Vagina (tissue), 2 donors: ENCODE data around the gene GNG7. TPM values are rescaled to one million over a fixed set of nuclear protein-coding genes. Genes with fewer than 3 reads are reported as not detected.

Source experiments
- DNase-seq, 2 donors: peaks; one replicate each; pipeline ENCODE4 v3.0.0-alpha.2; 2017; ENCODE audit errors: extremely low spot score in 2 of 2
- H3K27ac ChIP-seq: fragments of 200-600 bp; sonication (generic); one replicate; pipeline ENCODE4 v1.5.1; 2019
- H3K27me3 ChIP-seq: fragments of 200-600 bp; sonication (generic); one replicate; pipeline ENCODE4 v1.5.1; 2019
- H3K36me3 ChIP-seq, 2 donors: fragments of 200-600 bp; sonication (generic); one replicate each; pipeline ENCODE4 v1.5.1; 2017 to 2019
- H3K4me1 ChIP-seq: fragments of 200-600 bp; sonication (generic); one replicate; pipeline ENCODE4 v1.5.1; 2019
- H3K4me3 ChIP-seq, 2 donors: fragments of 200-600 bp; sonication (generic); 1 replicate in 1 of 2; 2 replicates in 1 of 2; pipeline ENCODE4 v1.5.1; 2016 to 2019
- H3K9me3 ChIP-seq: fragments of 200-600 bp; sonication (generic); one replicate; pipeline ENCODE4 v1.5.1; 2019
- POLR2A ChIP-seq, 2 donors: fragments of 450-650 bp; IDR thresholded peaks; one replicate each; pipeline ENCODE4 v1.6.1; 2017; ENCODE audit warnings: antibody characterized with exemption in 2 of 2, mild to moderate bottlenecking in 2 of 2, moderate library complexity in 2 of 2
- POLR2AphosphoS5 ChIP-seq, 2 donors: sonication (generic); formaldehyde crosslinking; IDR thresholded peaks; one replicate each; pipeline ENCODE4 v1.9.0; 2017; ENCODE audit warnings: antibody characterized with exemption in 2 of 2, mild to moderate bottlenecking in 2 of 2, low read depth in 1 of 2; ENCODE audit not compliant: insufficient read depth in 1 of 2
- intact Hi-C: fragments of 100-400 bp; cut with DNase I; formaldehyde crosslinking; loops from one replicate; pipeline ENCODE4 v1.15.1; 2023
- total RNA-seq: library from RNA; depleted of rRNA; stranded (reverse); fragments of >200 nt; gene quantifications from one replicate; pipeline ENCODE4 v1.2.3, GENCODE V29; 2016
- TF ChIP-seq, protein P1 (sequence below), 3 experiments: fragments of 450-650 bp in 2 of 3; fragments of 200-600 bp in 1 of 3; sonication (generic) in 1 of 3; IDR thresholded peaks; one replicate each; pipeline ENCODE4 v1.5.1; 2017 to 2019; ENCODE audit warnings: antibody characterized with exemption in 3 of 3, mild to moderate bottlenecking in 2 of 3, moderate library complexity in 2 of 3

The GNG7 gene
- total RNA-seq, 1 donor from 2014 or later: 2.0 TPM

DNA sequence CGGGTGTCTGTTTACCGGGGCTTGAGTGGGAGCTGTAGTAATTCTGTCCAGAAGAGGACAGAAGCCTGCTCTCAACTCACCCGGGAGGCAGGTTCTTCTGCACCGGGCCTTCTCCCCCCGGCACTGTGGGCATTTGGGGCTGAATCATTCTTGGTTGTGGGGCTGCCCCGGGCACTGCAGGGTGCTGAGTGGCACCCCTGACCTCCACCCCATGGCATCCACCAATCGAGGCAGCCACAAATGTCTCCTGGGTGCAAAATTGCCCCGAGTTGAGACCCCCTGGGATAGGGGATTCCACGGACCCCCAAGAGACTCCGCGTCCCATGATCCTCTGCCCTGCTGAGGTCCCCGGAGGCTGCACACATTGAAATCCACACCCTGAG lies 68.8 kb downstream of the GNG7 start:
- Histone ChIP-seq H3K4me3 (no peak overlapping the region), H3K4me1 (peaks cover 8% of the 10 kb centered on the region), H3K9me3 (peaks cover 6% of the 10 kb centered on the region), H3K27me3 (no peaks in the 10 kb centered on the region), H3K36me3 (no peaks in the 10 kb centered on the region), H3K27ac (no peak overlapping the region)
- TF ChIP-seq POLR2AphosphoS5 (IDR thresholded peaks at IDR 0.05; ENCODE audit: insufficient read depth in 1 of 2, low read depth in 1 of 2): no peak
- TF ChIP-seq, protein P1, sequence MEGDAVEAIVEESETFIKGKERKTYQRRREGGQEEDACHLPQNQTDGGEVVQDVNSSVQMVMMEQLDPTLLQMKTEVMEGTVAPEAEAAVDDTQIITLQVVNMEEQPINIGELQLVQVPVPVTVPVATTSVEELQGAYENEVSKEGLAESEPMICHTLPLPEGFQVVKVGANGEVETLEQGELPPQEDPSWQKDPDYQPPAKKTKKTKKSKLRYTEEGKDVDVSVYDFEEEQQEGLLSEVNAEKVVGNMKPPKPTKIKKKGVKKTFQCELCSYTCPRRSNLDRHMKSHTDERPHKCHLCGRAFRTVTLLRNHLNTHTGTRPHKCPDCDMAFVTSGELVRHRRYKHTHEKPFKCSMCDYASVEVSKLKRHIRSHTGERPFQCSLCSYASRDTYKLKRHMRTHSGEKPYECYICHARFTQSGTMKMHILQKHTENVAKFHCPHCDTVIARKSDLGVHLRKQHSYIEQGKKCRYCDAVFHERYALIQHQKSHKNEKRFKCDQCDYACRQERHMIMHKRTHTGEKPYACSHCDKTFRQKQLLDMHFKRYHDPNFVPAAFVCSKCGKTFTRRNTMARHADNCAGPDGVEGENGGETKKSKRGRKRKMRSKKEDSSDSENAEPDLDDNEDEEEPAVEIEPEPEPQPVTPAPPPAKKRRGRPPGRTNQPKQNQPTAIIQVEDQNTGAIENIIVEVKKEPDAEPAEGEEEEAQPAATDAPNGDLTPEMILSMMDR (IDR thresholded peaks at IDR 0.05): no peak
- TF ChIP-seq POLR2A (IDR thresholded peaks at IDR 0.05): no peak
- intact Hi-C loops: no loop called here
- no peak for DNase-seq

DNA sequence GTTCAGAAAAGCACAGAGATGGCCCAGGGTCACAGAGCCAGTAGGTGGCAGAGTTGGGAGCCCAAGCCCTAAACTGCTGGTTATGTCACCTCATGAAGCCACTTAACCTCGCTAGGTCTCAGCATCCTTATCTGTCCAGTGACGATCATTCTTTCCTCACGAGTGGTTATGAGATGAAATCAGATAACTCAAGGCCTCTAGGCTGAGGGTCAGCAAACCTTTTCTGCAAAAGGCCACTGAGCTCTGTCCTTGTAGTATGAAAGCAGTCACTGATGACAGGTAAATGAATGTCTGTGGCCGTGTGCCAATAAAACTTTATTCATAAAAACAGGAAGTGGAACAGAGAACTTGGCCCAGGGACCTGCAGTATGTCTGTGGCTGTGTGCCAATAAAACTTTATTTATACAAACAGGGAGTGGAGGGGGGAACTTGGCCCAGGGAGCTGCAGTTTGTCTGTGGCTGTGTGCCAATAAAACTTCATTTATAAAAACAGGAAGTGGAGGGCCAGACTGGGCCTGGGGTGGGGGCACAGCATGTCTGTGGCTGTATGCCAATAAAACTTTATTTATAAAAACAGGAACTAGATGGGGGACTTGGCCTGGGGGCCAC lies 71.2 kb downstream of the GNG7 start:
- no peaks in the 10 kb centered on the region for H3K27me3 ChIP-seq
- TF ChIP-seq, protein P1 (IDR thresholded peaks at IDR 0.05): no peak
- TF ChIP-seq POLR2AphosphoS5 (IDR thresholded peaks at IDR 0.05; ENCODE audit: insufficient read depth in 1 of 2, low read depth in 1 of 2) (no peak), POLR2A (IDR thresholded peaks at IDR 0.05) (no peak)
- peaks cover 6% of the 10 kb centered on the region for H3K9me3 ChIP-seq
- H3K4me1 ChIP-seq: peaks cover 5% of the 10 kb centered on the region
- DNase-seq: no peak
- intact Hi-C loops: no loop called here
- no peak overlapping the region for H3K4me3 ChIP-seq
- H3K27ac ChIP-seq: no peak overlapping the region
- no peaks in the 10 kb centered on the region for H3K36me3 ChIP-seq

DNA sequence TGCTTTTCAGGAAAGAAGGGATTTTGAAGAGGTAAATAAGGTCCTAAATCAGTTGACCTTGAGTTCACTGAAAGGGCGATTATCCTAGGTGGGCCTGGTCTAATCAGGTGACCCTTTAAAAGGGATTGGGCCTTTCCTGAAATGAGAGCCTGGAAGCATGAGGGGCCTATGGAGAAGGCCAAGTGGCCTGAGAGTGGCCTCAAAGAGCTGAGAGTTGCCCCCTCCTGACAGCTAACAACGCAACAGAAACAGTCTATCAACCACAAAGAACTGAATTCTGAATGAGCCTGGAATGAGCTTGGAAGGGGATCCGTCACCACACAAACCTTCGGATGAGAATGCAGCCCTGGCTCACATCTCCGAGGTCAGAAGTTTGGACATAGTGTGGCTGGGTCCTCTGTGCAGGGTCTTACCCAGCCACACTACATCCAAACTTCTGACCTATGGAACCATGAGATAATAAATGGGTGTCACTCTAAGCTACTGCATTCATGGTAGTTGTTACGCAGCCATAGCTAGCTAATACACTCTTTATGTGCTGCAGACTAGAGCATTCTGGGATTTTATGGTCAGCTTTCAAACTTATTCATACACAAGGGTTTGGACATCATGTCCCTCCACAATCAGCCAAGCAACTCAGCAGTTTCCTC lies 72.0 kb downstream of the GNG7 start:
- no peak for TF ChIP-seq POLR2AphosphoS5 (IDR thresholded peaks at IDR 0.05; ENCODE audit: insufficient read depth in 1 of 2, low read depth in 1 of 2)
- TF ChIP-seq, protein P1 (IDR thresholded peaks at IDR 0.05): no peak
- H3K4me1 ChIP-seq: peaks cover 5% of the 10 kb centered on the region
- H3K4me3 ChIP-seq: no peak overlapping the region
- DNase-seq: no peak
- no peaks in the 10 kb centered on the region for H3K36me3 ChIP-seq
- H3K27me3 ChIP-seq: no peaks in the 10 kb centered on the region
- intact Hi-C loops: no loop called here
- no peak overlapping the region for H3K27ac ChIP-seq
- peaks cover 6% of the 10 kb centered on the region for H3K9me3 ChIP-seq

DNA sequence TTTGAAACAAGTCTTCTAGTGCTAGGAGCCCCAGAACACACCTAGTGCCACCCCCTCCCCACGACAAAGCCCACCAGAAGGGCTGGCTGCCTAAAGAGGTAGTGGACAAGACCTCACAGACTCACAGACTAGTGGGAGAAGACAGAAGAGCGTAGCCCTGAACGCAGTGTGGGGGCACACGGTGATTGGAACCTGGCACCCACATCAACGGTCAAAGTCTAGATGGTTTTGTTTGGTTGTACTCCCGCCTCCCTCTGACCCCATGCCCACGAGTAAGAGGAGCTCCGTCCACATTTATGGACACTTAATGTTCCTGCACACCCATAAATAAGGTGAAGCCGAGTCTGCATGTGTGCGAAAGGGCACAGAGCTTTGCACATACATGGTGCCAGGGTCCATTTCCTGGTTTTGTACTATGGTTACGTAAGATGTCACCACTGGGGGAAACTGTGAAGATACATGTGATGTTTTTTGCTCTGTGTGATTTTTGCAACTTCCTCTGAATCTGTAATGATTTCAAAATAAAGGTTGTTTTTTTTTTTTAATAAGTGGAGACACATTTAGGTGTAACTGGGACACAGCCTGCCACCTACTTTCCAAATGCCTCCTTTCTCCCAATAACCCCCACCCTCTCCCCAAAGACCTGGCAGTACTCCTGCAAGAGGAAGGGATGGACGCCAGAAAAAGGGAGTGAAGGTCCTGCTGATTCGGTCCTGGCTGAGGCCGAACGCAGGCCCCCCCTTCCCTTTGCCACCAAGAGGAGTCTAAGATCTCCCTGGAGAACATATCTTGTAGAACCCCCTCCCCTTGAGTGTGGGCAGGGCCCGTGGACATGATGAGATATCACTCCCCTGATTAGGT lies 72.8 kb downstream of the GNG7 start:
- Histone ChIP-seq H3K27me3 (no peaks in the 10 kb centered on the region), H3K27ac (no peak overlapping the region), H3K9me3 (peaks cover 6% of the 10 kb centered on the region), H3K36me3 (no peaks in the 10 kb centered on the region), H3K4me1 (peaks cover 12% of the 10 kb centered on the region), H3K4me3 (no peak overlapping the region)
- DNase-seq: no peak
- intact Hi-C loops: no loop called here
- TF ChIP-seq POLR2A (IDR thresholded peaks at IDR 0.05) (no peak), POLR2AphosphoS5 (IDR thresholded peaks at IDR 0.05; ENCODE audit: insufficient read depth in 1 of 2, low read depth in 1 of 2) (no peak)
- TF ChIP-seq, protein P1 (IDR thresholded peaks at IDR 0.05): no peak
